ENCODE data around the gene LPP. TPM values are rescaled to one million over a fixed set of nuclear protein-coding genes. Genes with fewer than 3 reads are reported as not detected.

The LPP gene
- total RNA-seq, 1 experiment from 2014 or later: 148 TPM

GRCh38 chr3:188590557-188590956 is 436.6 kb downstream of the LPP start:
- no peak overlapping the region for H3K4me3 ChIP-seq
- TF ChIP-seq EZH2 (IDR thresholded peaks at IDR 0.05; ENCODE audit: low read depth): no peak
- TF ChIP-seq CTCF (conservative IDR thresholded peaks at IDR 0.05): no peak
- no peaks in the 10 kb centered on the region for H3K27me3 ChIP-seq (ENCODE audit: insufficient read depth, low read depth)
- H3K4me2 ChIP-seq: no peak overlapping the region
- DNase-seq: no peak
- ChIA-PET CTCF (no interaction called here), POLR2A (ENCODE audit: unreplicated experiment) (interaction anchor here (0.6 kb wide), 1 partner anchor 1065 kb away, joined by 4 read pairs; no protein-coding TSS in a partner anchor)
- H3K9me3 ChIP-seq (ENCODE audit: insufficient read depth, low read depth): no peaks in the 10 kb centered on the region
- H2AFZ ChIP-seq: no peak overlapping the region
- H3F3A ChIP-seq (ENCODE audit: insufficient read depth, low read depth): peaks cover 9% of the 10 kb centered on the region
- H4K20me1 ChIP-seq (ENCODE audit: insufficient read depth): no peaks in the 10 kb centered on the region
- H3K4me1 ChIP-seq (replicated peaks; ENCODE audit: insufficient read depth): peaks cover 12% of the 10 kb centered on the region
- H3K9me2 ChIP-seq (ENCODE audit: insufficient read depth): no peaks in the 10 kb centered on the region
- H3K79me2 ChIP-seq (ENCODE audit: low read depth): no peaks in the 10 kb centered on the region
- intact Hi-C loops (cut with micrococcal nuclease; ENCODE audit: unreplicated experiment): no loop called here
- H3K27ac ChIP-seq: no peak overlapping the region
- BruUV-seq (replicated peaks): no TSS peak
- no peaks in the 10 kb centered on the region for H3K36me3 ChIP-seq (ENCODE audit: low read depth)

GRCh38 chr3:188594139-188594538 is 440.2 kb downstream of the LPP start:
- peak overlapping the region; percentile 16 for H3K4me2 ChIP-seq
- H2AFZ ChIP-seq: no peak overlapping the region
- peak overlapping the region; percentile 28 for H3K27ac ChIP-seq
- no peaks in the 10 kb centered on the region for H4K20me1 ChIP-seq (ENCODE audit: insufficient read depth)
- H3K9me3 ChIP-seq (ENCODE audit: insufficient read depth, low read depth): no peaks in the 10 kb centered on the region
- H3K36me3 ChIP-seq (ENCODE audit: low read depth): no peaks in the 10 kb centered on the region; the same call in 1 of the 2 replicates
- H3K79me2 ChIP-seq (ENCODE audit: low read depth): no peaks in the 10 kb centered on the region
- H3K4me3 ChIP-seq: no peak overlapping the region
- ChIA-PET CTCF (no interaction called here), POLR2A (ENCODE audit: unreplicated experiment) (interaction anchor here (0.5 to 0.7 kb wide), 3 partner anchors 9 to 61 kb away, joined by 4 to 6 read pairs (median 4); no protein-coding TSS in a partner anchor)
- DNase-seq: peak; percentile 18 to 39
- H3K27me3 ChIP-seq (ENCODE audit: insufficient read depth, low read depth): no peaks in the 10 kb centered on the region
- H3F3A ChIP-seq (ENCODE audit: insufficient read depth, low read depth): peaks cover 9% of the 10 kb centered on the region
- H3K9me2 ChIP-seq (ENCODE audit: insufficient read depth): no peaks in the 10 kb centered on the region
- BruUV-seq (replicated peaks): no TSS peak
- TF ChIP-seq CTCF (conservative IDR thresholded peaks at IDR 0.05) (no peak), EZH2 (IDR thresholded peaks at IDR 0.05; ENCODE audit: low read depth) (no peak)
- H3K4me1 ChIP-seq (replicated peaks; ENCODE audit: insufficient read depth): peaks cover 12% of the 10 kb centered on the region
- intact Hi-C loops (cut with micrococcal nuclease; ENCODE audit: unreplicated experiment): no loop called here

DNA sequence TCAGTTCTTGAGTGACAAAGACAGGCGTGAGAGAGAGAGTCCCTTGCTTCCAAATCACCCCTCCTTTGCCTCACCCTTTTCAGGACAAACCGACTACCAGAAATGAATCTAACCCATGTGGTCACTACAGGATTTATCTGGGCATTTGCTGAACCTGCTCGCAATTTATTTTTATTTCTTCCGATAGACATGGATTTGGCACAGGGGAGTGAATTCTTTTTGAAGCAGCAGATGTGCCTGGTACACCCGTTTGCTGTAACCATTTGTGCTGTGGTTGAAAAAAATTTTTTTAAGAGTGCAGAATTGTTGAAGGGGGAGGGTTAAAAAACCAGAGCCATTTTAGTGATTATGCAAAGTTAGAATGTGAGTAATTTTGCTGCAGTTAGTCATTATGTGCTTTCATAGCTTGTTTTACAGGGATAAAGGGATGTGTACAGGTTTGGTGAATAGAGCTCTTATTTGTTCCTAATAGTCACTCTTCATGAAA is 442.0 kb downstream of the LPP start:
- Histone ChIP-seq H3K27me3 (ENCODE audit: insufficient read depth, low read depth) (no peaks in the 10 kb centered on the region), H3K79me2 (ENCODE audit: low read depth) (no peaks in the 10 kb centered on the region), H4K20me1 (ENCODE audit: insufficient read depth) (no peaks in the 10 kb centered on the region), H3K4me3 (no peak overlapping the region), H3F3A (ENCODE audit: insufficient read depth, low read depth) (peaks cover 9% of the 10 kb centered on the region), H3K9me2 (ENCODE audit: insufficient read depth) (no peaks in the 10 kb centered on the region), H3K4me2 (no peak overlapping the region), H3K4me1 (replicated peaks; ENCODE audit: insufficient read depth) (peaks cover 12% of the 10 kb centered on the region), H2AFZ (no peak overlapping the region), H3K27ac (no peak overlapping the region), H3K9me3 (ENCODE audit: insufficient read depth, low read depth) (no peaks in the 10 kb centered on the region), H3K36me3 (ENCODE audit: low read depth) (no peaks in the 10 kb centered on the region; the same call in 1 of the 2 replicates)
- ChIA-PET POLR2A (ENCODE audit: unreplicated experiment) (interaction anchor here (0.8 kb wide), 1 partner anchor 26 kb away, joined by 6 read pairs; no protein-coding TSS in a partner anchor), CTCF (interaction anchor here (1.2 kb wide), 1 partner anchor 856 kb away, joined by 3 read pairs; no protein-coding TSS in a partner anchor)
- intact Hi-C loops (cut with micrococcal nuclease; ENCODE audit: unreplicated experiment): no loop called here
- TF ChIP-seq EZH2 (IDR thresholded peaks at IDR 0.05; ENCODE audit: low read depth): no peak
- TF ChIP-seq CTCF (conservative IDR thresholded peaks at IDR 0.05): no peak
- BruUV-seq (replicated peaks): no TSS peak
- no peak for DNase-seq

Data from PC-9 (cell line).